T-helper 1 cell (primary cell): Measurements from ENCODE around the gene LRP1B.

Experiments
- DNase-seq, 5 donors: peaks; one replicate each; pipeline ENCODE4 v3.0.0-alpha.2; 2012 to 2020

The LRP1B gene

DNA sequence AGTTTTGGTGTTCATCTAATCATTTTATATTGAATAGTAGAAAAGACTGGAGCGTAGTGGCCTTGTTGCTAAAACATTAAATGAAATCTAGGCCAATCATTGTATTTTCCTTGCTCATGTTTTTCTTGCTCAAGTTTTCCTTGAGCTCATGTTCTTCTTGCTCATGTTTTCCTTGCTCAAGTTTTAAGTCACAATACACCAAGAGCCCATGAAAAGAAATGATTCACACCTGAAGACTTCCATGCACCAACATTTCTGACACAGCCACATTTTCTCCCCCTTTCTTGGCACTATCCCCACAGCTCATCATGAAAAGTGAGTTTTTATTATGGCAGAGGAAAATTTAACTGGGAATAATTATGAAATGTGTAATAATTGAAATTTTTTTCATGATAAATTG, 92.0 kb downstream of the LRP1B start:
- no peak for DNase-seq

DNA sequence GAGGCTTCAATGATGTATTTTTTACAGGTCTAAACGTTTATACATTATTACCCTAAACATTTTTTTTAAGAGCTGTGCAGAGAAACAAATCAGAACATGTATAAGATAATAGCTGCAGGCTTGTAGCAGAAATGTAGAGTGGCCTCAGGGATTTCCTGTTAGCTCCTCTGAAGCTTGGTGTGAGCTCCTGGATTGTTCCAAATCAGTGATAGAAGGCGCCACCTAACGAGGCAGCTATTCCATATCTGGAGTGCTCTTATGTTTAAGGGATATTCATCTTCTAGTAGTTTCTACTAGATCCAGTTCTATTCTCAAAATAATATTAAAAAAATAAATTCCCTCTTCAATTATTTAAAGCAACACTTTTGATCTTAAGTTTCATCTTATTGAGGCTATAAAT, 93.1 kb downstream of the LRP1B start:
- DNase-seq = no peak

DNA sequence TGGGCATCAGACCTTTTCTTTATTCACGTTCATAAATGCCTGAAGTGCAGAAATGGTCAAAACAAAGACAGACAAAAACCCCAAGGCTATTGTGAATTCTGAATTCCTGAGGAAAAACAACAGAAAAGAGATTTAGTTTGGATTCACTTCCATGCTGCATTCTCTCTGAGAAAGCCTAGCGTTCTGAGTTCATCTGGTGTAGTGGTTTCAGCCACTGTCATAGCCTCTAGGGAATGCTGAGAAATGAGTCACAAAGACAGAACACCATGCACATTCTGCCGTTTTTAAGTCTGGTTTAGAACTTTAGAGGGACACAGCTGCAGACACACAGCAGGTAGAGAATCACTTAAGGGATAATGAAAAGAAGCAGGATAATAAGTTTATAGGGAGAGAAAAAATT, 93.8 kb downstream of the LRP1B start:
- DNase-seq = no peak

DNA sequence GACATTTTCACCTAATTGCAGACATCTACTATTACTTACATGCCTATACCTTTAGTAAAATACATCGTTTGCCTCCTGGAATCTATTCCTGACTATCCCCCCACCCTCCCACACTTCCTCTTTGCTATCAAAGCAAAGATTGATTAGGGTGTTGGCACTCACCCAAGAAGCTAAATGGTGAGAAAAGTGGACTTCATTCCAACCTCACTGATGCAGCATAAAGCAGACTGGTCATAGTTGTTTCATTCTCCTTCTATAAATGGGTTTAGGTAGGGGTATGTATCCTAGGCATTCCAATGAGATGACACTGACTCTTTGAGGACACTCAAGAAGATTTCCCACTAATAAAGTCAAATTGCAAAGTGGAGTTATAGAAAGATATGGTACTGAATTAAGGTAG, 97.4 kb downstream of the LRP1B start:
- DNase-seq = no peak

DNA sequence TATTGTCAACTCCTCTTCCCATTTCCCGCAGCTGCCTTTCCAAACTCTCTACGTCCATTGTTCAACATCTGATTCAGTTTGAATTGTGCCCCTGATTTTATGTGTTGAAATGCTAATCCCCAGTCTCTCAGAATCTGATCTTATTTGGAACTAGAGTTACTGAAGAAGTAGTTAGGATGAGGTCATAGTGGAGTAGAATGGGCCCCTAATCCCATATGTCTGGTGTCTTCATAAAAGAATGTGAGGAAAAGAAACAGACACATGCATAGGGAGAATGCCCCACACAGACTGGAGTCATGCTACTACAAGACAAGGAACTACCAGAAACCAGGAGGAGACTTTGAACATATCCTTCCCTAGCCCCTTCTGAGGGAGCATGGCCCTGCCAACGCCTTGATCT, 99.2 kb downstream of the LRP1B start:
- DNase-seq = no peak

DNA sequence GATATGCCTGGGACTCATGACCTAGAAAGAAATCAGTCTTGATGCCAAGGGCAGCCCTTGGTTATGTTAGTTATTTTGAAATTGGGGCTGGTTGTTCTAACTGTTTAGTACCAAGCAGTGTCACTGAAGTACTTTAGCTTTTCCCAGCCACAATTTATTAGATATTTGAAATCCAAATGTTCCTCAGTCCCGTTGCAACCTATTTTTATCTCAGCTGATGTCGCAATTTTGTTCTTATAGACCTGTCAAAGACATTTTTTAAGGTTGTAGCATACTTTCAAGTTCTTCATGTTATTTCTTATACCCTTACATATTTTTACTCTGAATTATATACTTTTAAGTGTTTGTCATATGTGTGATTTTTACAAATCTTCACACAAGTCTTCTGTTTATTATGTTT, 100.1 kb downstream of the LRP1B start:
- DNase-seq = no peak

DNA sequence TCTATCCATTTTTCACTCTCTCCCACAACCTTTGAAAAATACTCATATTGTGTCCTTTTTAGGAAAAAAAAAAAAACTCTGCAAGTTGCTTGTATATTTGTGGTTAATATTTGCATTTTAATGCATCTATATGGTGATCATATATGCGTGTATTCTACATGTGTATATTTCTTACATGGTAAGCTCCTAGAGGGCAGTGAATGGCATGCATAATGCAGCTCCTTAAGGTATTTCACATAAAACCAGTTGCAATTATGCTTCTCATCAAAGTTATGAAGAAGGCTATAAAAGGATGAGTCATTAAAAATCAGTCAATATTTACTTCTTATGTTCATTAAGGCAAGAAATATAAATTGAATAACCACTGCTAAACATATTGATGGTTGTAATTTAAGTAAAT, 100.8 kb downstream of the LRP1B start:
- DNase-seq = no peak

DNA sequence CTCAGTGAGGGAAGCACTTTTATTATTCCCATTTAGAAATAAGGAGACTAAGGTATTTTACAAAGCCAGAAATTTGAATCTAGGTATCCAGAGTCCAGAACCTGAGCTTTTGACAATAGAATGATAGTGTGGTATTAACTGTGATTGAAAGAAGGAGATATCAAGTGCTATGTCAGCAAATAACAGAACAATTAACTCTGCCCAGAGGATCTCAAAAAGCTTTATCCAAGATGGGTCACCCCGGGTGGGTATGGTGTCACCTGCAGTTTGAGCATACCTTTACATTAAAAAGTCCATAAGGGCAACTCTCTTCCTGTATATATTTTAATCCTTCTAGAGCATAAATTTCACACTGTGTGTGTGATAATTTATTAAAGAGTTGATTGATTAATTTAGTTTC, 105.4 kb downstream of the LRP1B start:
- no peak for DNase-seq

DNA sequence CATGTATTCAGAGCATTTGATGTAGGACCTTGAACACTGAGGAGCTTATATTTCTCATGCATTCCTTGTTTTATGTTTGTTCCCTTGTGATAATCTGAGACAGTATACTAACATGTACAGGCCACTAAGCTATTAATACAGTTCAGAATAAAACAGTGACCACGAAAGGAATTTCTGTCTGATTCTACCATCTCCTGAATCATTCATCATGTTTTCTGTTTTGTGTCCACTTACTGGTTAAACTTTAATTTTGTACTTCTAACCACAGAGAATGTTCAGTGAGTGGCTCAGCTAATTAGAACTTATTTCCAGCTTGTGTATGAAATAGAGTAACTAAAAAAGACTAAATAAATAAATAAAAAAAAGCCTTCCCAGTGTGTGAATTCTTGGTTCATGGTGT, 110.4 kb downstream of the LRP1B start:
- no peak for DNase-seq

DNA sequence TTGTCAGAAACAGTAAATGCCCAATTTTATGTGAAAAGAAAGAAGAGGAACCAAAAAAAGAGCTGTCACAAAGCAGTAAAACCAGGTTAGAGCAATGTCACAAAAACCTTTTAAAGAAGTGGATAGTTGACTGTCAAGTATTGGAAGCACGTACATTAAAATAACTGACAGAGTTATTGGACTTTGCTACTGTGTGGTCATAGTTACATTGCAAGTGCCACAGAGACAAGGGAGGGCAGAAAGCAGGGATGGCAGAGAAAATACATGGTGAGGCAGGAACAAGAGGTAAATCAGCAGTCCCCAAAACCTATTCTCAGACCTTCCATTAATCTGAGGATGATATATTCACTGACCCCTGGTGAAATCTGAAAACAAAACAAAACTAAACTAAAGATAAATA, 116.3 kb downstream of the LRP1B start:
- DNase-seq = no peak

DNA sequence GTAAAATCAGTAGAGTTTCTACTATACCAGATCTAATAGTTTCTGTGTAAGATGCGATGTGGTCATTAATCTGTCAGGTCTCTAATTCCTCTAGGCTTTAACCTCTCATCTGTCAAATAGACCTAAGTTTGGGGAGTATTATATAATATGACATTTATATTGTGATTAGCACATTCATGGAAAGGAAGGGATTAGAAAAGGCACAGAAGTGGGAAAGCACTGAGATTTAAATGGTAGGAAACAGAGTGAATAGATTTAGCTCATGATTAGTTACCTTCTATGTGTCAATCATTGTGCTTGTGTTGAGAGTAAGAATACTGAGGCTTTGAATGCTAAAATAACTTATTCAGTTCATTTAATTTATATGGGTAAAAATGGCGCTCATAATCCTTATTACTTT, 118.0 kb downstream of the LRP1B start:
- no peak for DNase-seq

DNA sequence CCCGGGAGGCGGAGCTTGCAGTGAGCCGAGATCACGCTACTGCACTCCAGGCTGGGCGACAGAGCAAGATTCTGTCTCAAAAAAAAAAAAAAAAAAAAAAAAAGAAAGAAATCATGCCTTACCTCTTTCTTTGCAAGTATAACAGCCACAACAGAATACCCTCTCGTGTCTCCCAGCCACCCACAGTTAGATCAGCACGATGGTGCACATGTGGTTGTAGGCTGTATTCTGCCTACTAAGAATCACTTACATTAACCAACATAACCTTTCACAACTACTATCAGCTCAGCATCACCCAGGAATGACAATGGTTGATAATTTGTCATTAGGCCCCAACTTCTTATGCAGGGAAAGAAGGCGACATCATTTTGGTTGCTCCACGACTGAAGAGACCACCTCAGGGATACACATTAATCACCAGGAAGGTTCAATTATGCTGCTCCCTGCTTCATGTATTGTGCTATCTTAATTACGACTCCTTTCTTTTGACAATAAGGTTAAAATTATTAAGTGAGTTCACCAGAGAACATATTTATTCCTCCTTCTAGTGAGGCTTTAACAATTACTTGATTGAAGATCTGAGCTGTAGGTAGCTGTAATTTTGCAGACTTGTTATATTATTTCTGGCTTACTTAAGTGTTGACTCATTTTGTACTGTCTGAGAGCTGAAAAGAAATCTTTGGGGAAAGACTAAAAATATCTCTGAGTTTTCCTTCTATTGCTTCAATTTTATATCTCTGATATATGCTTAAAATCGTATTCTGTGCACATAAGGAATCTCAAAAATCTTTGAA, 120.1 kb downstream of the LRP1B start:
- DNase-seq = no peak

DNA sequence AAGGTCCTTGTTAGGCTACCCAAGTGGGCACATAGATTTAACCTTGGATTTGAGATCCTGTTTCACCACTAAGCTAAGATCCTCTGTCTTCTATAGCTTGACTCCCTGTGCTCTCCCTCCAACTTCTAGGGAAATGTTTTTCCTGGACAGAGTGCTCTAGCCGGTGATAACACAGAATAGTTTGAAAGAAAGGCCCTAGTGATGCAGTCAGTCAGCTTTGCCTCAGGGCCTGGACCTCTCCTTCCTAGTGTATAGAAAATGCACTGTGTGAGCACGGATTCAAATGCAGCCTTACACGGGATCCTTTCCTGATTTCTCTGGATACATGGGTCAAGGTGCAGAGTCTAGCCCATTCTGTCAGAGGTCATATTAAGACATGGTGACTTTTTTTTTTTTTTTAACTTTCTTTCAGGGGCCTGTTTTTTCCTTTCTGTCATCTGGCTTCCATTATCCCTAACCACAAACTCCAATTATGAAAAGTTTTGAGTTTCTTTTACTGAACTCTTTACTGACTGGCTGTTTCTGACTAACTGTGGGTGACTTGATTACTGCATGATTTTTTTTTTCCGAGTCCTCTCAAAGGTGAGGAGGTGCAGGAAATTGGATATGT, 122.6 kb downstream of the LRP1B start:
- no peak for DNase-seq

DNA sequence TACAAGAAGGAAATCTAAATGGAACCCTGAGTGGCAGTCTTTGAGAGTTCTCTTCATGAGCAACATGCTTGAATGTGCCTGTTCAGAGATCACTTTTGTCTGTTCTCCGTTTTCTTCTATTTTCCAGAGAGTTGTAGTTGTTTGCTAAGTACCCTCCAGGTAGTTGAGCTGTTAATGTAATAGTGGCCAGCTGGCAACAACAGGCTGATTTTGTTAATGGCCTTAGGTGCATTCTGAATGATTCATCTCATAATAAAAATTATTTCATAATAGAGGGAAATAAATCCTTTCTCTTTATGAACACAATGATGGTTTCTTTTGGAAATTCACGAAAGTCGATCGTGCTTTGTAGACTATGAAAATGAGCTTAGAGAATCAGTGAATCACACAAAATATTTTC, 136.8 kb downstream of the LRP1B start:
- no peak for DNase-seq

DNA sequence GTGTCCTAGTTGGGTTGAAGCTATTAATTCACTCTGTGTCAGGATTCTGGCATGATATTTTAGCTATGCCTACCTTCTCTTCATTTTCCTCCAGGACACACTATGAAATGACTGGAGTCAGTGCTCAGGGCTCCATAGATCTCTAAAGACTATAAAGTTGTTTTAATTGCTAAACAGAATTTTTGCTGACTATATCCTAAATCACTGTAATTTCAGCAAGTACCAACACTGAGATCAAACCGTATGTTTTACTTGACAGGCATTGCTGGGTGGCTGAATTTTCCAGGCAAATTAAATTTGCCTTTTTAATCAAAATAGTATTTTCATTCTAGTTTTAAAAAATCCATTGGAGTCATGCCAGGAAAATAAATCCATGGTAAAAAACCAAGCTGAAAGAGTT, 138.1 kb downstream of the LRP1B start:
- no peak for DNase-seq

DNA sequence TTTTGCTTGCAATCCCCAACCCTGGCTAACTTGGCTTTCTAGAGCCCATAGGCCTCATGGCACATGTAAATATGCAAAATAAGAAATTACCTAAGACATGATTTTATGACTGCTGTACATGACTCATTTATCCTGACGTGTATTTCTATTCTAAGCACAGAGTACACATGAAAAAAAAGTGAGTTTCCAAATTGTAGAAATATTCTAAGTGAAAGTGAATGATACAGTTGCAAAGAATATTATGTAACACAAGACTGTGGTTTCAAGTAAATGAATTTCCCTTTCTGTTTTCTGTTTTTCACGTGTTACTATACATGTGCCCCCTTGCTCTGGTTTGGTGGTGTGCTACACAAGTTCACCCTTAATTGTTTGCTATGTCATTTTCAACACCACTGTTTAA, 162.4 kb downstream of the LRP1B start:
- DNase-seq = no peak

DNA sequence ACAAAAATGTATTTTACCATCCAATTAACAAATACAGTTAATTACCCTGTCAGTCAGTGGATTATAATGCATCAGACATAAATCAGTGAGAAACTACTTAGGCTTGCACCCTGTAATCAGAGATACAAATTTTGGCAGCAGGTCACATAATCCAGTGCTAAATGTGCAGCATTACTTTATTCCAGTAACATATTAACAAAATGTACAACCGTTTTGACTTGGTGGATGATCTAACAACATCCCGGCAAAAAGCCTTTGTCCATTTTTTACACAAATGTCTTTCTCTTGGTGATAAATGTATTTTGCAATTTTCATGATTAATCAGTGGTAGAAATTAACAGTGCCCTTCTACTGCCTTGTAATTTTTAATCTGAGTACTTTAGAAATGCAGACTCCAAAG, 162.8 kb downstream of the LRP1B start:
- DNase-seq = no peak

DNA sequence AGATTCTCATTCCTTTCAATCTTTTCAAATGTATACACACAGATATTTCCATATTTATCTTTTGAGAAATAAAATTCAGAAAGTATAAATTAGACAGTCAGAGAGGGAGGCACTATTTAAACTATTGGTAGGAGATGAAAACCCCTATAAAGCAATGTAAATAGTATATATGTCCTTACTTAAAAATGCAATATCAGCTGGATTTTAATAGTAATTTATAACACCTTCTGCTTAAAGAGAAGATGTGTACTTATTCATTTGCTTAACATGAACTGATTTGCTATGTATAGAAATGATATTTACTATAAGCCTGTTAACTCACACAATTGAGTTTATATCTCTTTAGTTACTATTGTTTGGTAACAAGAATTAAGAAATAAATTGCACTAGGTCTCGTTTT, 163.3 kb downstream of the LRP1B start:
- no peak for DNase-seq

DNA sequence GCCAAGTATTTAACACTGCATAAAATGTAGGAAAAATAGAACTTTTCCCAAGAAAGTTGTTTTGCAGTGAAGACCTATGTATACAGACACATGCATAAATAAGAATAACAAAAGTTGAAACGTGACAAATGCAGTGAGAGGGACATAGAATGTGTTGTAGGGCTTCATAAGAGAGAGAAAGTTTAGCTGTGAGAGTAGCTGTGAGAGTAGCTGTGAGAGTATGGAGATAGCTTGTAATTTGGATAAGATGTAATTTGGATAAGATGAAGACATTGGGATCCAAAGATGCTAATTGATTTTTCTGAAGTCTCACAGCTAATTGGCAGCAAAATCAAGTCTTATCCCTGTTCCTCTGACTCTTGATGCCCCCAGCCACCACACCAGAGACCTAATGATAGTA, 170.9 kb downstream of the LRP1B start:
- no peak for DNase-seq

DNA sequence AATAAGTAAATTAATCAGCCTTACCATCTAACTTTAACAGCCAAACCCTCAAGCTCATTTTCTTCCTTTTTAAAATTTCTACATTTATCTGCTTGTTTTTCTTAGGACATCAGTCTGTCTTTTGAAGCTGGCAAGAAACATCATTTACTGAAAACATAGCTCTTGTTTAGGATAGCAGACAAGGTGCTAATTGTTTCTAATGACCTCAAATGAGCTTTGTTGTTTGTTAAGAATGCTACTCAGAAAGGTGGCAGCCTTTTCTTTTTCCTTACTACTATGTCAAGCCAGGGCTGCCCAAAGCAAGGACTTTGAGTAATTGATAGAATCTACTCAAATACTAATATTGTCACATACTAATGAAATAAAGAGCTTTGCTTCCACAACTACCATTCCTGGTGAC, 171.8 kb downstream of the LRP1B start:
- no peak for DNase-seq

DNA sequence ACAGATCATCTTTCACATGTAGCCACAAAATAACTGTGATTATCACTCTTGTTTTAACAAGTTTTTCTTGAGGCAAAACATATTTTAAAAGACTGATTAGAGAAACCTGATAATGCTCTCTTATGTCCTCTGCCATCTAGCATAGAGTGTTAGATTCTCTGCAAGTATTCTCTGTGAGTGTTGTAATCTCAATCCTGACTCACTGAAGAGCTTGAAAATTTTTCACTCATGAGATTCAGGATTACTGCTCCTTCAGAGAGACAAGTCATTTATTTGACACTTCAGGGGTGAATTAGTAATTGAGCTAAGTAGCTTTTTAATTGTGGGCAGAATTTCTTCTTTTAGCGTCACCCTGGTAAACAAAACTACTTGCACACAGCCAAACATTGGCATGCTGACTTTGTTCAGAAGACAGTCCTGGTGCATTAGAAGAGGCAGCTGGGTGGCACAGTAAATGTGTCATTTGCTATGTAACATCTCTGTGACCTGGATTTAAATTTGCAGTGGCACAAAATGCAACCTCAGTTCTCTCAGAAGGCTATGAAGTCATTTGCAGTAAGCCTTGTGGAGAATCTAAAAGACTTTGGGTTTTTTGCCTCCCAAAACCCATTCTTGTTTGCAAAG, 172.9 kb downstream of the LRP1B start:
- no peak for DNase-seq

DNA sequence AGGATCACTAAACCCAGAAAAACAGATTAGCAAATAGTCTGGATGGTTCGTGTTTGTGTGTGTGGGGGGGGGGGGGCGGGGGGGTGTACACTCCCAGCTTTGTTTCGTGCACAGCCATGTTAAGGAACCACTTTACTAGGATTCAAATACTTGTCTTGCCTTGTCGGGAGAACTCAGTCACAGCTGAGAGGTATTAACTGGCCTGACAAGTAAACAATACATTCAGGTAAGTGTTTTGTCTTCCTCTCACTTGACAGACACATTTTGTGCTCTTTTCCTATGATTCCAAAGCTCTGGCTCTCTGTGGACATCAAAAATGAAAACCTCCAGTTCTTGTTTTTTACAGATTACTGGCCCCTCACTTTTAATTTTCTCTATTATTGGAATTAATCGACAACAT, 173.5 kb downstream of the LRP1B start:
- no peak for DNase-seq

DNA sequence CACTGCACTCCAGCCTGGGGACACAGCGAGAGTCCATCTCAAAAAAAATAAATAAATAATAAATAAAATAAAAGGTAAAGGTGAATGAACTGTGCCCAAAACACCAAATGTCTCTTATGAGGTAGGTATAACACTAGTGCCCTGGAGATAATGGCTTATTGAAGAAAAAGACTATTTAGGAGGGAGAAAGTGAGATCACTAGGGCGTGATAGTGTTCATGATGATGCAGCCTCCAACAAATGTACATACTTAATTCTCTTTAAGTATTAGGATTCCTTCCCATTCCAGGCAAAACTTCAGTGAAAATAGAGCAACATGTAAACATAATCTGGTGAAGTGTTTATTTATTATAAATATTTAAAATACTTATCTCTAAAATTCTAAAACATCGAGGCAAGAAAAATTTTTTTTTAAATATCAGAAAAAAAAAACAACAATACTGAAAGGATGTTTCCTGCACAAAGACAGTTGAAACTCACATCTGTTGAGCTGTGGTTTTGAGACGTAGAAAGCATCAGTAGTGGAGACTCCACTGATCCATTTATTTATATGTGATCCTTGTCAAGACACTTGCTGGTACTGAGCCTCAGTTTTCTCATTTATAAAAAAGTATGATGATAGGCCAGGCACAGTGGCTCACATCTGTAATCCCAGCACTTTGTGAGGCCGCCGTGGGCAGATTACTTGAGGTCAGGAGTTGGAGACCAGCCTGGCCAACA, 183.3 kb downstream of the LRP1B start:
- no peak for DNase-seq

DNA sequence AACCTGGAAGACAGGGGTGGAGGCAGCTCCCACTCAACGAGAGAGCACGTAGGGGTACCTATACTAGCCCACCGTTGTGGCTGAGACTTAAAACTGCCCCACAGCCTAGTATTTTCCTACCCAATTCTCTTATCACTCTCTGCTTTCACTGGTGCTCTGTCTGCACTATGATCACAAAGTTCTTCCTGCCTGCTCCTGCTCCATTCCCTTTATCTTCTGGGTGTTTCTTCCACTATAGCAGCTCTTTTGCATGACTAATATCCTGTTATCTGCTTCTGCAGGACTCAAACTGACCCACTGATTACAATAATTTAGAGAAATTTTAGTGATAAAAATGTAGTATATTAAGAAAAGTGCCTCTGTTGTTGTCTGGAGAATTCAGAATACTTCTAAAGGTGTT, 184.8 kb downstream of the LRP1B start:
- no peak for DNase-seq
